Cardiac muscle cell (in vitro differentiated cells and primary cell): Measurements from ENCODE around the gene ODF2. TPM values are rescaled to one million over a fixed set of nuclear protein-coding genes. Genes with fewer than 3 reads are reported as not detected.
A peak's percentile ranks its signal among the peaks of the same experiment; 100 is the strongest.
"Not testable (repeated sequence)": the region's sequence is repeated elsewhere in the genome, so short reads cannot be mapped to it uniquely, and the experiment has no call there.

Experiments used
- DNase-seq, 2 donors: peaks; one replicate each; pipeline versions ENCODE4 v3.0.0 to v3.0.0-alpha.2; 2010 to 2017; ENCODE audit warnings: low read depth in 1 of 2, low spot score in 1 of 2
- H3K27ac ChIP-seq: fragments of 200-600 bp; sonication (generic); 2 replicates; pipeline ENCODE4 v1.5.1; 2016
- H3K27me3 ChIP-seq: fragments of 200-600 bp; sonication (generic); 2 replicates; pipeline ENCODE4 v1.6.0; 2016; ENCODE audit warnings: control low read depth
- H3K36me3 ChIP-seq: fragments of 200-600 bp; sonication (generic); 2 replicates; pipeline ENCODE4 v1.5.1; 2016; ENCODE audit warnings: control low read depth
- H3K4me1 ChIP-seq: fragments of 200-600 bp; sonication (generic); 2 replicates; pipeline ENCODE4 v1.8.1; 2017; ENCODE audit warnings: low read depth, mild to moderate bottlenecking, mixed run types
- H3K4me3 ChIP-seq: fragments of 200-600 bp; sonication (generic); 2 replicates; pipeline ENCODE4 v1.5.1; 2016; ENCODE audit warnings: mild to moderate bottlenecking
- H3K9me3 ChIP-seq: fragments of 200-600 bp; sonication (generic); 2 replicates; pipeline ENCODE4 v1.5.1; 2017; ENCODE audit warnings: low read depth, mild to moderate bottlenecking, control low read depth
- CTCF ChIP-seq: IDR thresholded peaks from 2 replicates; pipeline ENCODE4 v1.5.1; 2012; ENCODE audit warnings: low read depth, mild to moderate bottlenecking, low read length
- polyA plus RNA-seq: library from polyadenylated mRNA; unstranded; fragments of >200 nt; fragmentation: Nextera tagmentation; extraction: Ambion mirVana; gene quantifications from 2 replicates; pipeline ENCODE4 v1.2.1, GENCODE V29; 2016
- total RNA-seq: library from RNA; depleted of rRNA; stranded (reverse); fragments of >200 nt; gene quantifications from 2 replicates; pipeline ENCODE4 v1.2.3, GENCODE V29; 2016

Gene ODF2
- total and polyA plus RNA-seq, 2 experiments from 2014 or later: 31.3 to 66.9 TPM

GRCh38 chr9:128434340-128434739 lies 21.5 kb upstream of the ODF2 start:
- Histone ChIP-seq H3K36me3 (no peaks in the 10 kb centered on the region), H3K27me3 (no peaks in the 10 kb centered on the region), H3K4me3 (no peak overlapping the region), H3K9me3 (no peaks in the 10 kb centered on the region), H3K4me1 (no peaks in the 10 kb centered on the region), H3K27ac (no peak overlapping the region)
- no peak for TF ChIP-seq CTCF
- DNase-seq: no peak

- no peak for DNase-seq
- H3K4me1 ChIP-seq: no peaks in the 10 kb centered on the region
- H3K9me3 ChIP-seq: no peaks in the 10 kb centered on the region
- H3K4me3 ChIP-seq: no peak overlapping the region
- H3K27me3 ChIP-seq: no peaks in the 10 kb centered on the region
- H3K36me3 ChIP-seq: no peaks in the 10 kb centered on the region
- H3K27ac ChIP-seq: no peak overlapping the region
- TF ChIP-seq CTCF: no peak
Measured at GRCh38 chr9:128435611-128436010, 20.2 kb upstream of the ODF2 start.

- Histone ChIP-seq H3K4me3 (no peak overlapping the region), H3K9me3 (no peaks in the 10 kb centered on the region), H3K27ac (no peak overlapping the region), H3K27me3 (no peaks in the 10 kb centered on the region), H3K36me3 (no peaks in the 10 kb centered on the region), H3K4me1 (no peaks in the 10 kb centered on the region)
- TF ChIP-seq CTCF: peak; percentile 94
- DNase-seq: peak; percentile 89 to 93
Measured at GRCh38 chr9:128438343-128439109, 17.3 kb upstream of the ODF2 start.

- Histone ChIP-seq H3K4me3 (no peak overlapping the region), H3K9me3 (no peaks in the 10 kb centered on the region), H3K27ac (no peak overlapping the region), H3K36me3 (no peaks in the 10 kb centered on the region), H3K4me1 (no peaks in the 10 kb centered on the region), H3K27me3 (no peaks in the 10 kb centered on the region)
- no peak for DNase-seq
- TF ChIP-seq CTCF: no peak
Measured at GRCh38 chr9:128439273-128439672, 16.5 kb upstream of the ODF2 start.

- H3K27ac ChIP-seq: no peak overlapping the region
- no peak for DNase-seq
- no peak for TF ChIP-seq CTCF
- H3K4me3 ChIP-seq: no peak overlapping the region
- no peaks in the 10 kb centered on the region for H3K27me3 ChIP-seq
- no peaks in the 10 kb centered on the region for H3K4me1 ChIP-seq
- no peaks in the 10 kb centered on the region for H3K36me3 ChIP-seq
- H3K9me3 ChIP-seq: no peaks in the 10 kb centered on the region
Measured at GRCh38 chr9:128442150-128442549, 13.7 kb upstream of the ODF2 start.

- H3K4me3 ChIP-seq, H3K27me3 ChIP-seq, H3K4me1 ChIP-seq, H3K36me3 ChIP-seq, H3K27ac ChIP-seq, DNase-seq, H3K9me3 ChIP-seq: not testable (repeated sequence)
Measured at GRCh38 chr9:128446505-128446904, 9.3 kb upstream of the ODF2 start.
